ENCODE results near the gene ISY1.
"Not testable (repeated sequence)": the region's sequence is repeated elsewhere in the genome, so short reads cannot be mapped to it uniquely, and the experiment has no call there.

The ISY1 gene

GRCh38 chr3:129195731-129196256 is 34.9 kb upstream of the ISY1 start:
- no peak for DNase-seq (ENCODE audit: extremely low spot score)
- POLR2A ChIA-PET = interaction anchor here (1.4 to 2.3 kb wide), 2 partner anchors 9 to 13 kb away, joined by 6 to 13 read pairs; partner anchors contain the start of gene CNBP
- CTCF ChIA-PET = no interaction called here
- no peak for TF ChIP-seq FOXK2 (IDR thresholded peaks at IDR 0.05)
- TF ChIP-seq FOXM1 (IDR thresholded peaks at IDR 0.05; ENCODE audit: borderline replicate concordance) = no peak
- TF ChIP-seq FOXA1 (IDR thresholded peaks at IDR 0.05) = no peak
- no peak for TF ChIP-seq NFRKB (IDR thresholded peaks at IDR 0.05)
- no peak for TF ChIP-seq SP1 (IDR thresholded peaks at IDR 0.05)
- no peak for TF ChIP-seq HDGF (IDR thresholded peaks at IDR 0.05; ENCODE audit: borderline replicate concordance)
- no peak for TF ChIP-seq ARNT (IDR thresholded peaks at IDR 0.05)
- TF ChIP-seq TARDBP (IDR thresholded peaks at IDR 0.05) = no peak
- no peak for TF ChIP-seq LEF1 (IDR thresholded peaks at IDR 0.05; ENCODE audit: borderline replicate concordance)
- TF ChIP-seq BHLHE40 (IDR thresholded peaks at IDR 0.05; ENCODE audit: borderline replicate concordance) = no peak
- no peak for TF ChIP-seq PKNOX1 (IDR thresholded peaks at IDR 0.05)
- TF ChIP-seq ELF4 (IDR thresholded peaks at IDR 0.05) = no peak
- no peak for TF ChIP-seq CTBP1 (IDR thresholded peaks at IDR 0.05; ENCODE audit: borderline replicate concordance)
- TF ChIP-seq ZNF384 (IDR thresholded peaks at IDR 0.05) = no peak
- no peak for TF ChIP-seq L3MBTL2 (conservative IDR thresholded peaks at IDR 0.05)
- TF ChIP-seq SUZ12 (IDR thresholded peaks at IDR 0.05) = no peak

GRCh38 chr3:129189793-129190192 is 28.9 kb upstream of the ISY1 start:
- POLR2A ChIA-PET; CTCF ChIA-PET; DNase-seq (ENCODE audit: extremely low spot score): not testable (repeated sequence)

- TF ChIP-seq L3MBTL2 (conservative IDR thresholded peaks at IDR 0.05) = no peak
- TF ChIP-seq BHLHE40 (IDR thresholded peaks at IDR 0.05; ENCODE audit: borderline replicate concordance) = no peak
- no peak for TF ChIP-seq ELF4 (IDR thresholded peaks at IDR 0.05)
- no peak for TF ChIP-seq HDGF (IDR thresholded peaks at IDR 0.05; ENCODE audit: borderline replicate concordance)
- no peak for TF ChIP-seq ZNF384 (IDR thresholded peaks at IDR 0.05)
- no peak for TF ChIP-seq SP1 (IDR thresholded peaks at IDR 0.05)
- no peak for TF ChIP-seq FOXM1 (IDR thresholded peaks at IDR 0.05; ENCODE audit: borderline replicate concordance)
- no peak for TF ChIP-seq FOXK2 (IDR thresholded peaks at IDR 0.05)
- TF ChIP-seq NFRKB (IDR thresholded peaks at IDR 0.05) = no peak
- no peak for TF ChIP-seq TARDBP (IDR thresholded peaks at IDR 0.05)
- no peak for TF ChIP-seq LEF1 (IDR thresholded peaks at IDR 0.05; ENCODE audit: borderline replicate concordance)
- no peak for TF ChIP-seq SUZ12 (IDR thresholded peaks at IDR 0.05)
- no peak for TF ChIP-seq ARNT (IDR thresholded peaks at IDR 0.05)
- TF ChIP-seq CTBP1 (IDR thresholded peaks at IDR 0.05; ENCODE audit: borderline replicate concordance) = no peak
- no peak for TF ChIP-seq PKNOX1 (IDR thresholded peaks at IDR 0.05)
- no peak for TF ChIP-seq FOXA1 (IDR thresholded peaks at IDR 0.05)
- ChIA-PET POLR2A (interaction anchor here (3.1 kb wide), 1 partner anchor 8 kb away, joined by 13 read pairs; no protein-coding TSS in a partner anchor), CTCF (no interaction called here)
Measured at GRCh38 chr3:129187857-129188256, 27.0 kb upstream of the ISY1 start.

GRCh38 chr3:129185783-129186182 is 24.9 kb upstream of the ISY1 start:
- ChIA-PET CTCF (interaction anchor here (1.7 kb wide), 1 partner anchor 60 kb away, joined by 6 read pairs; no protein-coding TSS in a partner anchor), POLR2A (interaction anchor here (1.1 to 3.1 kb wide), 5 partner anchors 10 to 159 kb away, joined by 3 to 13 read pairs (median 4); no protein-coding TSS in a partner anchor)
- no peak for TF ChIP-seq SP1 (IDR thresholded peaks at IDR 0.05)
- TF ChIP-seq LEF1 (IDR thresholded peaks at IDR 0.05; ENCODE audit: borderline replicate concordance) = no peak
- TF ChIP-seq PKNOX1 (IDR thresholded peaks at IDR 0.05) = no peak
- no peak for TF ChIP-seq SUZ12 (IDR thresholded peaks at IDR 0.05)
- TF ChIP-seq L3MBTL2 (conservative IDR thresholded peaks at IDR 0.05) = no peak
- no peak for TF ChIP-seq ZNF384 (IDR thresholded peaks at IDR 0.05)
- no peak for TF ChIP-seq ELF4 (IDR thresholded peaks at IDR 0.05)
- no peak for TF ChIP-seq CTBP1 (IDR thresholded peaks at IDR 0.05; ENCODE audit: borderline replicate concordance)
- no peak for TF ChIP-seq NFRKB (IDR thresholded peaks at IDR 0.05)
- TF ChIP-seq HDGF (IDR thresholded peaks at IDR 0.05; ENCODE audit: borderline replicate concordance) = no peak
- TF ChIP-seq FOXM1 (IDR thresholded peaks at IDR 0.05; ENCODE audit: borderline replicate concordance) = no peak
- no peak for TF ChIP-seq FOXA1 (IDR thresholded peaks at IDR 0.05)
- TF ChIP-seq TARDBP (IDR thresholded peaks at IDR 0.05) = no peak
- DNase-seq (ENCODE audit: extremely low spot score) = no peak

More at GRCh38 chr3:129187857-129188256, 27.0 kb upstream of the ISY1 start:
- no peak for DNase-seq (ENCODE audit: extremely low spot score)

- DNase-seq (ENCODE audit: extremely low spot score) = not testable (repeated sequence)
- CTCF ChIA-PET = interaction anchor here (1.7 kb wide), 1 partner anchor 61 kb away, joined by 6 read pairs; no protein-coding TSS in a partner anchor
Measured at GRCh38 chr3:129184784-129185542, 24.1 kb upstream of the ISY1 start.

GRCh38 chr3:129184396-129184657 is 23.5 kb upstream of the ISY1 start:
- CTCF ChIA-PET = no interaction called here
- peak; percentile 47 for DNase-seq (ENCODE audit: extremely low spot score)
- POLR2A ChIA-PET = interaction anchor here (1.0 to 3.6 kb wide), 5 partner anchors 13 to 34 kb away, joined by 3 to 15 read pairs (median 4); no protein-coding TSS in a partner anchor
- peak; percentile 48 for TF ChIP-seq PKNOX1 (IDR thresholded peaks at IDR 0.05)
- no peak for TF ChIP-seq ELF4 (IDR thresholded peaks at IDR 0.05)
- TF ChIP-seq SP1 (IDR thresholded peaks at IDR 0.05) = no peak
- TF ChIP-seq FOXK2 (IDR thresholded peaks at IDR 0.05) = no peak
- no peak for TF ChIP-seq FOXM1 (IDR thresholded peaks at IDR 0.05; ENCODE audit: borderline replicate concordance)
- TF ChIP-seq FOXA1 (IDR thresholded peaks at IDR 0.05) = no peak
- no peak for TF ChIP-seq NFRKB (IDR thresholded peaks at IDR 0.05)

More at GRCh38 chr3:129184784-129185542, 24.1 kb upstream of the ISY1 start:
- POLR2A ChIA-PET = interaction anchor here (2.0 to 3.1 kb wide), 2 partner anchors 11 to 16 kb away, joined by 4 to 13 read pairs; no protein-coding TSS in a partner anchor
